Chondrocyte (in vitro differentiated cells): ENCODE data around the gene PAK4. TPM values are rescaled to one million over a fixed set of nuclear protein-coding genes. Genes with fewer than 3 reads are reported as not detected.
"Not testable (repeated sequence)": the region's sequence is repeated elsewhere in the genome, so short reads cannot be mapped to it uniquely, and the experiment has no call there.

Source experiments
- DNase-seq: peaks from one replicate; pipeline ENCODE4 v3.0.0; 2021; ENCODE audit warnings: mixed read lengths, low spot score
- H3K27ac Mint-ChIP-seq: one replicate; pipeline ENCODE4 v1.8.0; 2021; ENCODE audit warnings: mild to moderate bottlenecking, moderate library complexity, mixed read lengths; ENCODE audit not compliant: unreplicated experiment
- H3K27me3 Mint-ChIP-seq: 2 replicates; pipeline ENCODE4 v1.8.0; 2021; ENCODE audit warnings: low read depth, mixed read lengths
- H3K36me3 Mint-ChIP-seq: 2 replicates; pipeline ENCODE4 v1.8.0; 2021; ENCODE audit warnings: low read depth, mixed read lengths
- H3K4me1 Mint-ChIP-seq: 2 replicates; pipeline ENCODE4 v1.8.0; 2021; ENCODE audit warnings: low read depth, mild to moderate bottlenecking, mixed read lengths
- H3K4me3 Mint-ChIP-seq: one replicate; pipeline ENCODE4 v1.8.0; 2021; ENCODE audit warnings: mild to moderate bottlenecking, moderate library complexity, mixed read lengths; ENCODE audit not compliant: unreplicated experiment
- H3K9me3 Mint-ChIP-seq: 2 replicates; pipeline ENCODE4 v1.8.0; 2021; ENCODE audit warnings: low read depth, mixed read lengths
- CTCF ChIP-seq: fragments of 200-600 bp; sonication (generic); IDR thresholded peaks from 2 replicates; pipeline ENCODE4 v1.5.0; 2021; ENCODE audit warnings: antibody characterized with exemption, mild to moderate bottlenecking, moderate library complexity
- total RNA-seq: library from RNA; stranded (reverse); gene quantifications from 3 replicates; pipeline ENCODE4 v1.2.1, GENCODE V29; 2021

The PAK4 gene
- total RNA-seq, 1 donor from 2014 or later = 14.4 TPM

- no peak for TF ChIP-seq CTCF
- Mint-ChIP-seq H3K9me3 (no peaks in the 10 kb centered on the region), H3K27ac (no peak overlapping the region), H3K27me3 (peaks cover 15% of the 10 kb centered on the region), H3K4me3 (no peak overlapping the region), H3K36me3 (no peaks in the 10 kb centered on the region), H3K4me1 (peaks cover 4% of the 10 kb centered on the region)
- DNase-seq = no peak
These were observed 13.2 kb upstream of the PAK4 start for GRCh38 chr19:39112338-39112890.

- Mint-ChIP-seq H3K4me3 (no peak overlapping the region), H3K27me3 (peaks cover 15% of the 10 kb centered on the region), H3K4me1 (peaks cover 4% of the 10 kb centered on the region), H3K27ac (no peak overlapping the region), H3K9me3 (no peaks in the 10 kb centered on the region), H3K36me3 (no peaks in the 10 kb centered on the region)
- DNase-seq = no peak
- TF ChIP-seq CTCF = no peak
These were observed 12.4 kb upstream of the PAK4 start for GRCh38 chr19:39113199-39113598.

- Mint-ChIP-seq H3K36me3 (no peaks in the 10 kb centered on the region), H3K4me3 (no peak overlapping the region), H3K27me3 (peaks cover 12% of the 10 kb centered on the region), H3K4me1 (peaks cover 4% of the 10 kb centered on the region), H3K9me3 (no peaks in the 10 kb centered on the region), H3K27ac (no peak overlapping the region)
- no peak for TF ChIP-seq CTCF
- no peak for DNase-seq
These were observed 10.3 kb upstream of the PAK4 start for GRCh38 chr19:39115105-39115847.

- H3K9me3 Mint-ChIP-seq, DNase-seq, H3K36me3 Mint-ChIP-seq, H3K27ac Mint-ChIP-seq, H3K4me1 Mint-ChIP-seq, H3K4me3 Mint-ChIP-seq: not testable (repeated sequence)
- H3K27me3 Mint-ChIP-seq = peaks cover 13% of the 10 kb centered on the region
These were observed 8.6 kb upstream of the PAK4 start for GRCh38 chr19:39117023-39117422.

GRCh38 chr19:39119830-39120229 is 5.8 kb upstream of the PAK4 start:
- H3K27ac Mint-ChIP-seq = no peak overlapping the region
- no peaks in the 10 kb centered on the region for H3K9me3 Mint-ChIP-seq
- no peak for DNase-seq
- H3K4me1 Mint-ChIP-seq = no peaks in the 10 kb centered on the region
- H3K4me3 Mint-ChIP-seq = no peak overlapping the region
- H3K36me3 Mint-ChIP-seq = no peaks in the 10 kb centered on the region
- TF ChIP-seq CTCF = no peak
- H3K27me3 Mint-ChIP-seq = peaks cover 9% of the 10 kb centered on the region
